HG02885 (cell line): ENCODE measurements around the gene RAMP3.
"Not testable (repeated sequence)": the region's sequence is repeated elsewhere in the genome, so short reads cannot be mapped to it uniquely, and the experiment has no call there.

Experiments used
- ATAC-seq: cut with Tn5 transposase; IDR thresholded peaks from one replicate; pipeline ENCODE4 v1.9.1; 2021; ENCODE audit warnings: mild to moderate bottlenecking; ENCODE audit not compliant: unreplicated experiment, poor library complexity

Gene RAMP3

GRCh38 chr7:45130910-45131309 lies 26.7 kb upstream of the RAMP3 start:
- ATAC-seq: no peak

GRCh38 chr7:45131891-45132290 lies 25.7 kb upstream of the RAMP3 start:
- no peak for ATAC-seq

GRCh38 chr7:45132708-45133320 lies 24.8 kb upstream of the RAMP3 start:
- ATAC-seq: no peak

- no peak for ATAC-seq
These were observed 24.2 kb upstream of the RAMP3 start for GRCh38 chr7:45133352-45133751.

- ATAC-seq: no peak
These were observed 23.7 kb upstream of the RAMP3 start for GRCh38 chr7:45133877-45134276.

DNA sequence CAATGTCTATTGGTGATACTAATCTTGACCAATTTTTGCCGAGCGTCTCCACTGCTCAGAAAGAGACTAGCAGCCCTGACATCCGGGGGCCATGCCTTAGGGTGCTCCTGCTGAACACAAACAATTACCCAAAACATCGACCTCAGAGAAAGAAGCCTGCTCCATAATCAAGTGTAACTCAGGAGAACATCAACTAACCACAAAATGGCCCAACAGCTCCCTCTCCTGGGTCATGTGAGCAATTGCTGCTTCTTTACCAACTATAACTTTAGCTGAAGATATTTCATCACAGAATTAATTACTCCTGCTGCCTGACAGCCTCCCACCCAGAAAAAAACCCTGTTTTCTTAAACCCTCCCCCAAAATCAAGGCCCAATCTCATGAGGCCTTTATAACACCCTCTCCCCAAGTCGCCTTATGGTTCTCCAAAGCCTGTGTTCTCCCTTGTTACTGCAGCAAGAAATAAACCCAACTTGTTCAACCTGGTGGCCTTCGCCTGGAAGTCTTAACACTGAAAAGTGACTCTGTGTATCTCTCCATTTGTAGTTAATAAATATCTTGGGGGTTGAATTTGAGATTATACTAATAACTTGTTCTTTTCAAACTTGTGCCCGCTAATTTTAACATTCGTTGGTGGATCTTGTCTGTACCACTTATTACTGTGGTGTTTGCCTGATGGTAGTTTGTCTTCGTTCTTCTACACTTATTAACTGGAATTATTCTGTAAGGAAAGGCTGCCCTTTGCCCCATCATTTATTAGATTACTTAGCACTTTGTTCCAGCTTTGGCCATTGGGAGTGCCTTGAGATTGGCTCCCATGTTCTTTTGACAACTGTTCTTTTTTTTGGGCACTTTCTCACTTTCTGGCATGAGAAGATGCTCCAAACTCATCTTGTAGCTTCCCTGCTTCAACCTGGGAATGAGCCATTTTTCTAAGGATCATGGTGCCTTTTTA lies 21.2 kb upstream of the RAMP3 start:
- peak; percentile 62 for ATAC-seq

GRCh38 chr7:45138433-45139267 lies 18.9 kb upstream of the RAMP3 start:
- ATAC-seq: no peak

DNA sequence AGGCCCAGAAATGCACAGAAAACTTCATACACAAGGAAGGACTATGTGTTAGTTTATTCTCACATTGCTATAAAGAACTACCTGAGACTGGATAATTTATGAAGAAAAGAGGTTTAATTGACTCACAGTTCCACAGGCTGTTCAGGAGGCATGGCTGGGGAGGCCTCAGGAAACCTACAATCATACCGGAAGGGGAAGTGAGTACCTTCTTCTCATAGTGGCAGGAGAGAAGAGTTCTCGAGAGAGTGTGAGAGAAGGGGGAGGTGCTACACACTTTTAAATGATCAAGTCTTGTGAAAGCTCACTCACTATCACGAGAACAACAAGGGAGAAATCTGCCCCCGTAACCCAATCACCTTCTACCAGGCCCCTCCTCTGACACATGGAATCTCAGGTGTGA lies 16.8 kb upstream of the RAMP3 start:
- ATAC-seq: no peak

DNA sequence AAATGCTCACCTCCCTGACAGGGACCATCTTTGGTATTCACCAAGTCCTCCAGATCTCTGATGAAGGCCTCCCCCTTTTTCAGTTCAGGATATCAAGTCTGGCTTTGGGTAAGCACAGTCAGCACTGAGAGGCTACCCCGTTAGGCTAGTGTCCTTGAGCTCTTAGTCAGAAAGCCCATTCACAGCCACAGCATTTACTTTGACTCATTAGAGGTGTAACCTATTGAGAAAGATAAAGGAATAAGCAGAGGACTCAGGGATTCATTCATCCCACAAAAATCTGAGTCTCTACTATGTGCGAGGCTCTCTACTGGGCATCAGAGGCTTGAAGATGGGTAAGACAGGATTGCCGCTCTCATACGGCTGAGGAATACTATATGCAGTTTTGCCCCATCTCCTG lies 14.0 kb upstream of the RAMP3 start:
- ATAC-seq: no peak

- ATAC-seq: no peak
These were observed 11.7 kb upstream of the RAMP3 start for GRCh38 chr7:45145881-45146280.

GRCh38 chr7:45146531-45147379 lies 10.8 kb upstream of the RAMP3 start:
- ATAC-seq: no peak

- no peak for ATAC-seq
These were observed 9.5 kb upstream of the RAMP3 start for GRCh38 chr7:45147858-45148652.

DNA sequence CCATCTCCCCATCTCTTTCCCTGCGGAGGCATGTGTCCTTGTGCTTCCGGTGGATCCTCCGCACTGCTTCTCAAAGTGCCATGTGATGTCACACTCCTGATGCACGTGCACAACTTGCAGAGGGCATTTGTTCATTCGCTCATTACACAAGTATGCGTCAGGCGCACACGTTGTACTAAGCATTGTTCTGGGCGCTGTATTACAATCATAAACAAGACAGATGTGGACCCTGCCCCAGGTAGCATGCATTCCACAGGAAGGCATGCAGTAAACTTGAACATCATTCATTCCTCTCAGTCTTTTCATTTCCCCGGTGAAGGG lies 9.0 kb upstream of the RAMP3 start:
- ATAC-seq: no peak

DNA sequence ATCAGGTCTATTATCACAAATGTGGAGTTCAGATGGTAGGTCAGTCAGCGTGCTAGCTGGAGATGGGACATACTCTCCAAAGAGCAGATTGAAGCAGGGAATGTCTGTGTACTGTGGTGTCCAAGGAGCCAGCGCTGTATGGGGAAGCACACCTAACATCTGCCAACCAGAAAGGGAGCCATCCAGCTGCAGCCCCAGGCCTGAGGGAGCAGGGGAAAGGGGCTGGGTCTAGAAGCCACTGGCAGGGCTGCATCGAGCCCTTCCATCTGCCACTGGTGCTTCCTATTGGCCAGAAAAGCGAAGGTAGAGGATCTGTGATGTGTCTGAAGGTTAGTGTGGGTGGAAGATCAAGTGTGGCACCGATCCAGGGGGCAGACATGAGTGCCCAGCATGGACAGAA lies 8.0 kb upstream of the RAMP3 start:
- no peak for ATAC-seq

DNA sequence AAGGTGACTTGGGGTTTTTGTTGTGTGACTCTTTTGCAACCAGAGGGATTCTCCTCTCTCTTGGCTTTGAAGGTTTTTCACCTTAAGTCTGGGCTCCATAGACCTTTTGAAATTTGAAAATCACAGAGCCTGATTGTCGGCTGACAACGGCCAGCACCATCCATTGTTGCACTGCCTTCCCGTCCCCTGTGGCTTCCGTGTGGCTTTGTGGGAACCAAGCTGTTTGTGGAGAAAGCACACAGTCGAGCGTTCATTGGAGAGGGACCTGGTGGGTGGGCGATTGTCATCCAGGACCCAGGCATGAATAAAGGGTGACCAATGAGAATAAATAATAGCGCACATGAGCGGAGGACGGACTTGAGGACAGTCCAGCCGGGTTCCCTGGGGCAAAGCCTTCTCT lies 7.4 kb upstream of the RAMP3 start:
- ATAC-seq: no peak

DNA sequence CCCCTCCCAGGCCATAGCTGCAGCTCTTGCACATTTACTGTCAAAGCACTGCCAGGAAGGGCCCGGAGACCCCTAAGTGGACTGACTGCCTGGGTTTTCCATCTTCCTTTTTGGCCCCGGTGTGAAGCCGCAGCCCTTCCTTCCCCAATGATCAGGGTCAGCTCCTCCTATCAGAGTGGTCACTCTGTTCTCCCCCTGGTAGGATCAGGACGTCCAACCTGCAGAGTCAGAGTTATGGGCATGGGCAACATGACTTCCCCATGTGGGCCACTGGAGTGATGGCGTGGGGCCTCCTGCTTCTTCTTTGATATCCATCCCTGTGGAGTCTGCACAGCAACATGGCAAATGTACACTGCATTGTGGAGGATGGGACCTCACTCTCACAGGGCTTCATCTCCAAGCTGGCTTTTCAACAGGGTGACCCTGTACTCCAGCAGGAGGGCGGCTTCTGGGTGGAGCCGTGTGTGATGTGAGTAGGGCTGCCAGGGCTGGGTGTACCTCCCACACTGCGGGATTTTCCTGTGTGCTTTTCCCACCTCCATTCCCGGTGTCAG lies 6.4 kb upstream of the RAMP3 start:
- ATAC-seq: no peak

DNA sequence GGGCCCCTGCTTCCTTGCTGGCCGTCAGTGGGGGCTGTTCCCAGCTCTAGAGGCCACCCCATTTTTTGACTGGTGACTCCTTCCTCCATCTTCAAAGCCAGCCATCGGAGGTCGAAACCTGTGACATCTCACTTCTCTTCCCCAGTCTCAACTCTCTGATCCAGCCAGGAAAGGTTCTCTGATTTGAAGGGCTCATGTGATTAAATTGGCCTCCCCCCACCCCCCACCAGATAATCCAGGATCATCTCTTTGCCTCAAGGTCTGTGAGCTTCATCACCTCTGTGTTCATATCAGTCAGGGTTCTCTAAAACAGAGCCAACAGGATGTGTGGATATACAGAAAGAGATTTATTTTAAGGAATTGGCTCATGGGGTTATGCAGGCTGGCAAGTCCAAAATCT lies 5.6 kb upstream of the RAMP3 start:
- no peak for ATAC-seq

DNA sequence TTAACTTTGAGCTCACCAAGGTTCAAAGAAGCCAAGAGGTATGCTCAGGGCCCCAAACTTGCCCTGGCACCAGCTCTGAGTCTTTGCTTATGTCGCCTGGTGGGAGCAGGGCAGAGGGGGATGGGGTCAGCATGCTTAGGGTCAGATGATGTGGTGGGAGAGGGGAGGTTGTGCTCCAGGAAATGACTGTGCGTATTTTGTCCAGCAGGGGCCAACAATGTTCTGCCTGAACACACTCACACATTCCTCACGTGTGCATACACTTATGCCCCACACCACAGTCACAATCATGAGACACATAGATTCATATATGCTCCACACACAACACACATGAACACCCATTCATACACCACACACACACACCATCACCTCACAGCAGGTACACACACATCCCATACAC lies 4.4 kb upstream of the RAMP3 start:
- ATAC-seq: no peak

GRCh38 chr7:45153861-45154260 lies 3.7 kb upstream of the RAMP3 start:
- not testable (repeated sequence) for ATAC-seq
